Peyer's patch (tissue), 4 donors: ENCODE data around the gene CCDC134. TPM values are rescaled to one million over a fixed set of nuclear protein-coding genes. Genes with fewer than 3 reads are reported as not detected.

Experiments used
- DNase-seq, 3 donors: peaks; one replicate each; pipeline ENCODE4 v3.0.0-alpha.2; 2017 to 2019
- H3K27ac ChIP-seq, 4 donors: fragments of 200-600 bp; sonication (generic); one replicate each; pipeline ENCODE4 v1.5.1; 2016 to 2019
- H3K27me3 ChIP-seq, 2 donors: fragments of 200-600 bp; sonication (generic); one replicate each; pipeline ENCODE4 v1.5.1; 2019
- H3K36me3 ChIP-seq, 3 donors: fragments of 200-600 bp; sonication (generic); one replicate each; pipeline ENCODE4 v1.5.1; 2016 to 2019
- H3K4me1 ChIP-seq, 4 donors: fragments of 200-600 bp; sonication (generic); one replicate each; pipeline ENCODE4 v1.5.1; 2016 to 2019
- H3K4me3 ChIP-seq, 4 donors: fragments of 200-600 bp; sonication (generic); 1 replicate in 3 of 4; 2 replicates in 1 of 4; pipeline ENCODE4 v1.5.1; 2016 to 2019; ENCODE audit warnings: mild to moderate bottlenecking in 1 of 4
- H3K9me3 ChIP-seq, 4 donors: fragments of 200-600 bp; sonication (generic); one replicate each; pipeline ENCODE4 v1.5.1; 2016 to 2019; ENCODE audit warnings: mild to moderate bottlenecking in 1 of 4
- POLR2A ChIP-seq, 2 donors: fragments of 450-650 bp; IDR thresholded peaks; one replicate each; pipeline ENCODE4 v1.5.1; 2017; ENCODE audit warnings: antibody characterized with exemption in 2 of 2, mild to moderate bottlenecking in 2 of 2, moderate library complexity in 2 of 2
- total RNA-seq, 4 donors: library from RNA; depleted of rRNA; stranded (reverse); fragments of >200 nt; gene quantifications; one replicate each; pipeline ENCODE4 v1.1.0, GENCODE V29; 2016
- TF ChIP-seq, protein P1 (sequence below), 6 experiments: fragments of 450-650 bp in 4 of 6; fragments of 200-600 bp in 2 of 6; sonication (generic) in 1 of 6; IDR thresholded peaks; one replicate each; pipeline ENCODE4 v1.5.1; 2017 to 2019; ENCODE audit warnings: antibody characterized with exemption in 6 of 6, mild to moderate bottlenecking in 3 of 6, moderate library complexity in 1 of 6

CCDC134 gene
- total RNA-seq, 4 donors from 2014 or later, result 8.1 to 20.6 (median 10.2) TPM

DNA sequence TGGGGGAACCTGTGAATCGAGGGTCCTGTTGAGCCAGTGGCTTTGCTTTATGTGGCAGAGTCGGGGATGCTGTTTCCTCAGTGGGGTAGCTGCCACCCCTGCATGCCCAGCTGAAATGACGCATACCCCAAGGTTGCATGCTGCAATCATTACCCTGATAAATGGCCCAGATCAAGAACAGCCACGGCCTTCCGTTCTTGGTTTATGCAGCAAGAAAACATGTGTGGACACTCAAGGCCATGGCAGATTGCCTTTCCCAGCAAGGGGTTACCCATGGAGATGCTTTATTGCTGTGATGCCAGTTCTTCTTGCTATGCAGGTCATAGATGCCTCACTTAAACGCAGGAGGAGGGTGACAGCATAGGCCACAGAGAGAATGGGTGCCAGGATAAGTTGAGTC is 18.1 kb downstream of the CCDC134 start:
- Histone ChIP-seq H3K4me3 (no peak overlapping the region), H3K4me1 (no peaks in the 10 kb centered on the region), H3K27me3 (no peaks in the 10 kb centered on the region), H3K9me3 (no peaks in the 10 kb centered on the region), H3K36me3 (peaks cover 0 to 11% (median 0%) of the 10 kb centered on the region in 3 donors), H3K27ac (no peak overlapping the region)
- TF ChIP-seq POLR2A (IDR thresholded peaks at IDR 0.05), result no peak
- TF ChIP-seq, protein P1, sequence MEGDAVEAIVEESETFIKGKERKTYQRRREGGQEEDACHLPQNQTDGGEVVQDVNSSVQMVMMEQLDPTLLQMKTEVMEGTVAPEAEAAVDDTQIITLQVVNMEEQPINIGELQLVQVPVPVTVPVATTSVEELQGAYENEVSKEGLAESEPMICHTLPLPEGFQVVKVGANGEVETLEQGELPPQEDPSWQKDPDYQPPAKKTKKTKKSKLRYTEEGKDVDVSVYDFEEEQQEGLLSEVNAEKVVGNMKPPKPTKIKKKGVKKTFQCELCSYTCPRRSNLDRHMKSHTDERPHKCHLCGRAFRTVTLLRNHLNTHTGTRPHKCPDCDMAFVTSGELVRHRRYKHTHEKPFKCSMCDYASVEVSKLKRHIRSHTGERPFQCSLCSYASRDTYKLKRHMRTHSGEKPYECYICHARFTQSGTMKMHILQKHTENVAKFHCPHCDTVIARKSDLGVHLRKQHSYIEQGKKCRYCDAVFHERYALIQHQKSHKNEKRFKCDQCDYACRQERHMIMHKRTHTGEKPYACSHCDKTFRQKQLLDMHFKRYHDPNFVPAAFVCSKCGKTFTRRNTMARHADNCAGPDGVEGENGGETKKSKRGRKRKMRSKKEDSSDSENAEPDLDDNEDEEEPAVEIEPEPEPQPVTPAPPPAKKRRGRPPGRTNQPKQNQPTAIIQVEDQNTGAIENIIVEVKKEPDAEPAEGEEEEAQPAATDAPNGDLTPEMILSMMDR (IDR thresholded peaks at IDR 0.05), result no peak
- DNase-seq, result peak in 1 of 3 donors; percentile 29

GRCh38 chr22:41819257-41819656 is 18.8 kb downstream of the CCDC134 start:
- TF ChIP-seq, protein P1 (IDR thresholded peaks at IDR 0.05), result no peak
- no peak for TF ChIP-seq POLR2A (IDR thresholded peaks at IDR 0.05)
- H3K9me3 ChIP-seq, result no peaks in the 10 kb centered on the region

DNA sequence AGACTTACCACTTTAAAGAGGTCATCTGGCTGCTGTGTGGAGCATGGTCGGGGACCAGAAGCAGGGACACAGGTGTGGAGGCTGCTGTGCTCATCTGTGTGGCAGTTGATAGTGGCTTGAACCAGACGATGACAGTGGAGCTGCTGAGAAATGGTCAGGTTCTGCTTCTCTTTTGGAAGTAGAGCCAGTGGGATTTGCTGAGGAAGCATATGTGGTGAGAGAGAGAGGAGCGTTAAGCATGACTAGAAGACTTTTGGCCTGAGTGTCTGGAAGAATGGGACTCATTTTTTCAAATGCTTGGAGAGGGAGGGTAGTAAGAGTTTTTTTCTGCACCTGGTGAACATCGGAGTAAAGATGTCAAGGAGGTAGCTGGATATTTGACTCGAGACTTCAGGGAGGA is 20.0 kb downstream of the CCDC134 start:
- no peak for DNase-seq
- Histone ChIP-seq H3K4me3 (no peak overlapping the region), H3K27me3 (no peaks in the 10 kb centered on the region), H3K36me3 (peaks cover 0 to 6% (median 0%) of the 10 kb centered on the region in 3 donors), H3K4me1 (peaks cover 0 to under 1% (median 0%) of the 10 kb centered on the region in 4 donors), H3K27ac (no peak overlapping the region), H3K9me3 (no peaks in the 10 kb centered on the region)
- TF ChIP-seq, protein P1 (IDR thresholded peaks at IDR 0.05), result no peak
- TF ChIP-seq POLR2A (IDR thresholded peaks at IDR 0.05), result no peak

More at GRCh38 chr22:41819257-41819656, 18.8 kb downstream of the CCDC134 start:
- Histone ChIP-seq H3K4me3 (no peak overlapping the region), H3K36me3 (peaks cover 0 to 9% (median 0%) of the 10 kb centered on the region in 3 donors), H3K4me1 (no peaks in the 10 kb centered on the region), H3K27me3 (no peaks in the 10 kb centered on the region), H3K27ac (no peak overlapping the region)
- DNase-seq, result no peak

DNA sequence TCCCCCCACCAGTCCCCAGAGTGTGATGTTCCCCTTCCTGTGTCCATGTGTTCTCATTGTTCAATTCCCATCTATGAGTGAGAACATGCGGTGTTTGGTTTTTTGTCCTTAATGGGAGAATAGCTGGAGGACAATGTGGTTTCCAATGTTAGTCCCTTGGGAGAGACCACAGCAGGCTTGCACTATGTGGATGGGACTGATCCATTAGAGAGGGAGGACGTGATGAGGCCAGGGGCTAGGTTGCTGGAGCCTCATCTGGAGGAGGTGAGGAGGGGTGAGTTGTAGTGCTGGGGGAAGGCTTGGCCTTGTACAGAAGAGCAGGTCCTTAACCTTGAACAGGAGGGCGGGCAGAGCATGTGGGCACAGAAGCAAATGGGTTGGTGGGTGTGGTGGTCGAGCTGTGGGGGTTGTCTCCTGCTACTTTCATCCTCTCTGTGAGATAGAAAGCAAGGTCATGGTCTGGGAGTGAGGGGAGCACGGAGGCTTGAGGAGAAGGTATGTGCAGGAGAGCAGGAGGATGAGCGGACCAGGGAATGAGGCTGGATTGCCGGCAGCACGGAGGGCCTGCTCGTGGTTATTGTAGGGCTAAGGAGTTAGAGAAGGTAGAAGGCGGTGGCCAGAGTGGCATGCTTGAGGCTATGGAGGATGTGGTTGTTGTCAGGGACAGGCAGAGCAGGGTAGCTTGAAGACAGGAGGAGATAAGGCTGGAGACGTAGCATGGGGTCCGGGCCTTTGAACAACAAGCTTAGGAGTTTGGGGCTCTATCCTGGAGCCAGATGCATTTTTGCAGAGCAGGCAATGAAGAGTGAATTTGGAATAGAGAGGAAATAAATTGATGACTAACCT is 21.2 kb downstream of the CCDC134 start:
- H3K4me3 ChIP-seq, result no peak overlapping the region
- no peaks in the 10 kb centered on the region for H3K9me3 ChIP-seq
- H3K27me3 ChIP-seq, result no peaks in the 10 kb centered on the region
- peaks cover 0 to 13% (median 1%) of the 10 kb centered on the region in 4 donors for H3K4me1 ChIP-seq
- DNase-seq, result no peak
- H3K27ac ChIP-seq, result no peak overlapping the region
- H3K36me3 ChIP-seq, result peaks cover 0 to 4% (median 0%) of the 10 kb centered on the region in 3 donors
- TF ChIP-seq, protein P1 (IDR thresholded peaks at IDR 0.05), result no peak
- TF ChIP-seq POLR2A (IDR thresholded peaks at IDR 0.05), result no peak

DNA sequence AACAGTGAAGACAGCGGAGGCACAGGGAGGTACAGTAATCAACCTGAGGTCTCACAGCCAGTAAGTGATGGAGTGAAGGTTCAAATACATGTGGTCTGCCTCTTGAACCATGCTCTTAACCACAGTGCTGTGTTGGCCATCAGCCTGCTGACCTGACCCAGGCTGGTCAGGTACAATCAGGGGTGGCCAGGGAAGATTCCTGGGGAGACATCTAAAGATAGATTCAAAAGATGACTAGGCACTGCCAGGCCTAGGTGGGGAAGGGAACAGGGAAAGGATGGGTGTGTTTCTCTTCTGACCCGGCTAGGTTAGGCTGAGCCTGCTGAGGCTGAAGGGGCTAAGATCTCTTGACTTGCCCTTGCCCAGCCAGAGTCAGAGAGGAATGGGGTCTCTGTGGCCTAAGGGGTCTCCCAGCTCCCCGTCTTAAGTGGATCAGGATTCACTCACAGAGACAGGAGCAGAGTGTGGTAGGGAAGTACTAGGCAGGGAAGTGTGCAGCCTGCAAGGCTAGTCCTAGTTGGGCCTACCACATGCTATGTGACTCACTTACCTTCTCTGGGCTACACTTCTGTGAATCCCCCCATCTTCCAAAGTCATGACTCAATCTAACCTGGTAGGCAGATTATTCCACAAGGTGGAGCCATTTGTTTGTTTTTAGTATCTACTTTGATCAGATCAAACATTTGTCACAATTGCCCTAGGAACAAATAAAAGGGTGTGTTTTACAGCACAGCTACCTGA is 22.0 kb downstream of the CCDC134 start:
- TF ChIP-seq, protein P1 (IDR thresholded peaks at IDR 0.05), result peak; percentile 49 to 94 (median 78)
- no peak for TF ChIP-seq POLR2A (IDR thresholded peaks at IDR 0.05)
- peaks cover 0 to 21% (median 2%) of the 10 kb centered on the region in 4 donors for H3K4me1 ChIP-seq
- no peak overlapping the region for H3K4me3 ChIP-seq
- peaks cover 0 to 4% (median 0%) of the 10 kb centered on the region in 3 donors for H3K36me3 ChIP-seq
- no peak overlapping the region for H3K27ac ChIP-seq
- DNase-seq, result no peak
- H3K27me3 ChIP-seq, result no peaks in the 10 kb centered on the region
- H3K9me3 ChIP-seq, result no peaks in the 10 kb centered on the region
